OCI-M2 (cell line): Measurements from ENCODE around the gene OLIG2.

ENCODE experiments used
- DNase-seq: peaks from one replicate; lab custom pipeline; 2025; ENCODE audit not compliant: unreplicated experiment; lab: John Stamatoyannopoulos, UW

OLIG2 gene

GRCh38 chr21:33032434-33033047 lies 6.8 kb downstream of the OLIG2 start:
- DNase-seq = no peak

DNA sequence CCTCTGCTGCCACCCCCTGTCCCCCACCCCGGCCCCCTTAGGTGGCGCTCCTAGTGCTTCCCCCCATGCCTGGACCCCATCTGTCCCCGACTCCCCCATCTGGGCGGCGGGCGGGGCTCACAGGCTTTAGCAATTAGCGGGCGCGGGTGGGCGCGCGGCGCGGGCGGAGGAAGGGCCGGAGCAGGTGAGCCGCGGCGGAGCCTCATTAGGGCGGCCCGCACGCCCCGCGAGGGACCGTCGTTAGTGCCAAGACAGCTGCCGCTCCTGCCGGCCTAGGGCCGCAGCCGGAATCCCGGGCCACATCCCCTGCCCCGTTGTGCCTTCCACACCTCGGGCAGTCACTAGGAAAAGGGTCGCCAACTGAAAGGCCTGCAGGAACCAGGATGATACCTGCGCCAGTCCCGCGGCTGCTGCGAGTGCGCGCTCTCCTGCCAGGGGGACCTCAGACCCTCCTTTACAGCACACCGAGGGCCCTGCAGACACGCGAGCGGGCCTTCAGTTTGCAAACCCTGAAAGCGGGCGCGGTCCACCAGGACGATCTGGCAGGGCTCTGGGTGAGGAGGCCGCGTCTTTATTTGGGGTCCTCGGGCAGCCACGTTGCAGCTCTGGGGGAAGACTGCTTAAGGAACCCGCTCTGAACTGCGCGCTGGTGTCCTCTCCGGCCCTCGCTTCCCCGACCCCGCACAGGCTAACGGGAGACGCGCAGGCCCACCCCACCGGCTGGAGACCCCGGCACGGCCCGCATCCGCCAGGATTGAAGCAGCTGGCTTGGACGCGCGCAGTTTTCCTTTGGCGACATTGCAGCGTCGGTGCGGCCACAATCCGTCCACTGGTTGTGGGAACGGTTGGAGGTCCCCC lies 7.6 kb downstream of the OLIG2 start:
- DNase-seq = no peak

DNA sequence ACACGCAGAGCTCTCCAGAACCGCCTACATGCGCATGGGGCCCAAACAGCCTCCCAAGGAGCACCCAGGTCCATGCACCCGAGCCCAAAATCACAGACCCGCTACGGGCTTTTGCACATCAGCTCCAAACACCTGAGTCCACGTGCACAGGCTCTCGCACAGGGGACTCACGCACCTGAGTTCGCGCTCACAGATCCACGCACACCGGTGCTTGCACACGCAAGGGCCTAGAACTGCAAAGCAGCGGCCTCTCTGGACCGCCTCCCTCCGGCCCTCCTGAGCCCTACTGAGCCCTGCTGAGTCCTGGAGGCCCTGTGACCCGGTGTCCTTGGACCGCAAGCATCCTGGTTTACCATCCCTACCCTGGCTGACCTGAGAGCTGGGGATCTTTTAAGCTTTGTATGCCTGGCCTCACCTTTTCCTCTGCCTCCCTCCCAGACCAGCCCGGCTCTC lies 8.3 kb downstream of the OLIG2 start:
- no peak for DNase-seq

- no peak for DNase-seq
Measured at GRCh38 chr21:33035147-33035546, 9.4 kb downstream of the OLIG2 start.

DNA sequence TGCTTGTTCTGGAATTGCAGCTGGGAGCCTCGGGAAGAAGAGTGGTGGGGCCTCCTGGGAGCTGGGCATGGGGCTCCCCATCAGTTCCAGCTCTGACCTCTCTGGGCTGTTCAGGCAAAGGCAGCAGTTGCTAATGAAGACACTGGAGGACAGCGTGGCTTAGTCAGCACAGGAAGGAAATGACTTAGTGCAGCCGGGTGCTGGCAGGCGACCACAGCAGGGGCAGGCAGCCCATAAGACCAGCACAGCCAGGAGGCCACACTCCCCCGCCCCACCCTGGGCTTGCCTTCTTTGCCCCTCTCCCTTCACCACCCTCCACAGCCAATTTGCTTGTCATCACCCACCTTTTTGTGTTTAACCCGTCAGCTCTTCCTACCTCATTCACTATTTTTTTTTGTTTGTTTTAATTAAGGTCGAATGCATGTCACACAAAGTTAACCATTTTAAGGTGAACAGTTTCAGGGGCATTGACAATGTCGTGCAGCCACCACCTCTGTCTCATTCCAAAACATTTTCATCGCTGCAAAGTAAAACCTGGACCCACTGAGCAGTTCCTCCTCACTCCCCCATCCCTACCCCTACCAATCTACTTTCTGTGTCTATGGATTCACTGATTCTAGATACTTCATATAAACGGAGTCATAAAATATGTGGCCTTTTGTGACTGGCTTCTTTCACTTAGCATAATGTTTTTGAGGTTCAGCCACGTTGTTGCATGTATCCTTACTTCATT lies 10.9 kb downstream of the OLIG2 start:
- DNase-seq = no peak

- DNase-seq = no peak
Measured at GRCh38 chr21:33037501-33037900, 11.8 kb downstream of the OLIG2 start.

- no peak for DNase-seq
Measured at GRCh38 chr21:33039536-33039935, 13.8 kb downstream of the OLIG2 start.

- DNase-seq = no peak
Measured at GRCh38 chr21:33040215-33040614, 14.5 kb downstream of the OLIG2 start.

- DNase-seq = no peak
Measured at GRCh38 chr21:33041981-33042380, 16.2 kb downstream of the OLIG2 start.

GRCh38 chr21:33042812-33043211 lies 17.1 kb downstream of the OLIG2 start:
- no peak for DNase-seq

- DNase-seq = no peak
Measured at GRCh38 chr21:33046455-33046854, 20.7 kb downstream of the OLIG2 start.

GRCh38 chr21:33047231-33047630 lies 21.5 kb downstream of the OLIG2 start:
- no peak for DNase-seq

DNA sequence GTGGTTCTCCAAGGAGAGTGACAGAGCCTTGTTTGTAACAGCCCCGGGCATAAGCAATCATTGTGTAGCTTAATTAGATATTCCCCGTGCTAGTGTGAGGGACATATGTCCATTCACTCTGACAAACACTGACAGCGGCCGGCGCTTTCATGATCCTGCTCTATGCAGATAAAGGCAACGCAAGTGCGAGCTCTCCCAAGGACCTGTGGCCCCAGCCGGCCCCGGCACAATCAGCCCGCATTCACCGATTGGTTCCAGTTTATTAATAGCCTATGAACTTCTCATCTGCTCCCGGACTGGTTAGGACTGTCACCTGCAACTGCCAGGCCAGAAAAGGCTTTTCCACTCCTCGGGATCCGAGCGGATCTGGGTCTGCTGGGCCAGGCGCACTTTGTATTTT lies 26.2 kb downstream of the OLIG2 start:
- no peak for DNase-seq

- no peak for DNase-seq
Measured at GRCh38 chr21:33053951-33054350, 28.2 kb downstream of the OLIG2 start.

- no peak for DNase-seq
Measured at GRCh38 chr21:33055991-33056390, 30.3 kb downstream of the OLIG2 start.

DNA sequence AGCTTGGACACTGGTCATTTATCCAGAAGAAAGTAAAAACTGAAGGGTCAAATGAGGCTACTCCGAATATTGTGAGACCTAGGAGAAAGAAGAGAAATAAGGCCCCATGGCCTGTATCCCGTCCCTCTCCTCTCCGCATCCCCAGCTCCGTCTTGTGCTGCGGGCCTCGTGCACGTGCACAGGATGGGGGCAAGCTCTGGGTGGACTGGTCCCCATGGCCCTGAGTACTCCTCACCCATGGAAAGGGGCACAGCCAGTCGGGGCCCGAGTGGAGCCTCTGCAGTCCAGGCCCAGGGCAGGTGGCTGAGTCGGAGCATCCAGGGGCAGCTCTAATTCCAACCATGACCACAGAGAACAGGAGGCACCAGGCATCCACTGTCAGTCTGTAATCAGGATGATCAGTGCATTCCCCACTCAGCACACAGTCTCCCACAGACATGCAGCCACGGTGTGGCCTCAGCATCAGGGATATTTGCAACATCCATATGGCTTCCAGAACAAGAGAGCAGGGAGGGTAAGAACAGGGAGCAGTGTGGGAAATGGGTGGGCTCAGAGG lies 31.7 kb downstream of the OLIG2 start:
- no peak for DNase-seq

DNA sequence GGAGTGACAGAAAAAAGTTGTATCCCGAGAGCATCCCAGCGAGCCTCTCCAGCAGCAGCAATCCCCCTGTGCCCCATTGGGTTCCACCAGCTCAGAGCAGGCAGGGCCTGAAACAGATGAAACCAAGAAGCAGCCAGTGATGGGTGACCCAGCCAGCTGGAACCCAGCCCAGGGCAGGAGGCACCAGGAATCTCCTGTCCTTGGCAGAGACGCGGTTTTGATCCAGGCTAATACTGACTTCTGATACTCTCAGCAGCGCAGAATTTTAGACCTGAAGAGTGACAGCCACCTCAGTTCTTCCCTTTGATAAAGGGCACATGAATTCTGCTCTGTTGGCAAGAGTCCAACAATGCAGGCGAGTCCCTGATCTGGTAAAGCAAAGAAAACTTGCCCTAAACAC lies 32.8 kb downstream of the OLIG2 start:
- DNase-seq = no peak

DNA sequence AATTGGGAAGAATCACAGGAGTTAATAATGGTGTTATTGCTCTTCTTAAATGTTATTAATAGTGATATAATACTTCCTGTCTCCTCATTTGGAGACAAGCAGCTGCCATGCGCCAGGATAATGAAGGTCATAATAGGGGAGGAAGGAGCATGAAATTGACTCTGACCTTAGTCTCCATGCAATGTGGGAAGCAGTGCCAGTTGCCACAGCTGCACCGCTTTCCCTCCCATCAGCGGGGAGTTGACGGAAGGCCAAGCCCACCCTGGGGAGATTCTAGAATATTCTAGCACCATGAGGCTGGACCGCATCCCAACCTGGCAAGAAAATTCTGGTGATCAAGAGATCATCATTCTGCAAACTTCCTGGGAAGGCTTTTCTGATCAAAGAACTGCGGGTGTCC lies 33.2 kb downstream of the OLIG2 start:
- DNase-seq = no peak

- no peak for DNase-seq
Measured at GRCh38 chr21:33059380-33059841, 33.7 kb downstream of the OLIG2 start.

- no peak for DNase-seq
Measured at GRCh38 chr21:33061233-33061632, 35.5 kb downstream of the OLIG2 start.

- DNase-seq = no peak
Measured at GRCh38 chr21:33063375-33063883, 37.7 kb downstream of the OLIG2 start.
